Muscle layer of duodenum (tissue), 2 donors: ENCODE measurements around the gene CFAP47.
"Not testable (repeated sequence)": the region's sequence is repeated elsewhere in the genome, so short reads cannot be mapped to it uniquely, and the experiment has no call there.

Source experiments
- H3K27ac ChIP-seq: one replicate; pipeline ENCODE4 v1.7.0; 2013; ENCODE audit warnings: mild to moderate bottlenecking, low read length
- H3K27me3 ChIP-seq: one replicate; pipeline ENCODE4 v1.7.0; 2013; ENCODE audit warnings: low read depth, mild to moderate bottlenecking, control low read depth, low read length
- H3K36me3 ChIP-seq, 2 donors: one replicate each; pipeline ENCODE4 v1.7.0; 2013; ENCODE audit warnings: low read length in 2 of 2, control low read depth in 1 of 2, mild to moderate bottlenecking in 1 of 2; ENCODE audit not compliant: insufficient read depth in 2 of 2, control insufficient read depth in 1 of 2
- H3K4me1 ChIP-seq, 2 donors: one replicate each; pipeline ENCODE4 v1.7.0; 2013; ENCODE audit warnings: low read length in 2 of 2, mild to moderate bottlenecking in 2 of 2, control low read depth in 1 of 2, moderate library complexity in 1 of 2; ENCODE audit not compliant: insufficient read depth in 2 of 2, control insufficient read depth in 1 of 2
- H3K4me3 ChIP-seq, 2 donors: one replicate each; pipeline ENCODE4 v1.7.0; 2013; ENCODE audit warnings: low read length in 2 of 2, low read depth in 1 of 2, mild to moderate bottlenecking in 1 of 2
- H3K9me3 ChIP-seq, 2 donors: one replicate each; pipeline ENCODE4 v1.7.0; 2013; ENCODE audit warnings: low read length in 2 of 2, control low read depth in 1 of 2, mild to moderate bottlenecking in 1 of 2; ENCODE audit not compliant: control insufficient read depth in 1 of 2
- donor health status: healthy.

The CFAP47 gene

DNA sequence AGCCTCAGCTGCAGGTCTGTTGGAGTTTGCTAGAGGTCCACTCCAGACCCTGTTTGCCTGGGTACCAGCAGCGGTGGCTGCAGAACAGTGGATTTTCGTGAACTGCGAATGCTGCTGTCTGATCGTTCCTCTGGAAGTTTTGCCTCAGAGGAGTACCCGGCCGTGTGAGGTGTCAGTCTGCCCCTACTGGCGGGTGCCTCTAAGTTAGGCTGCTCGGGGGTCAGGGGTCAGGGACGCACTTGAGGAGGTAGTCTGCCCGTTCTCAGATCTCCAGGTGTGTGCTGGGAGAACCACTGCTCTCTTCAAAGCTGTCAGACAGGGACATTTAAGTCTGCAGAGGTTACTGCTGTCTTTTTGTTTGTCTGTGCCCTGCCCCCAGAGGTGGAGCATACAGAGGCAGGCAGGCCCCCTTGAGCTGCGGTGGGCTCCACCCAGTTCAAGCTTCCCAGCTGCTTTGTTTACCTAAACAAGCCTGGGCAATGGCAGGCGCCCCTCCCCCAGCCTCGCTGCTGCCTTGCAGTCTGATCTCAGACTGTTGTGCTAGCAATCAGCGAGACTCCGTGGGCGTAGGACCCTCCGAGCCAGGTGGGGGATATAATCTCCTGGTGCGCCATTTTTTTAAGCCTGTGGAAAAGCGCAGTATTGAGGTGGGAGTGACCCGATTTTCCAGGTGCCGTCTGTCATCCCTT is 315.4 kb downstream of the CFAP47 start:
- not testable (repeated sequence) for H3K36me3 ChIP-seq, H3K4me3 ChIP-seq, H3K27me3 ChIP-seq, H3K9me3 ChIP-seq, H3K27ac ChIP-seq, H3K4me1 ChIP-seq

DNA sequence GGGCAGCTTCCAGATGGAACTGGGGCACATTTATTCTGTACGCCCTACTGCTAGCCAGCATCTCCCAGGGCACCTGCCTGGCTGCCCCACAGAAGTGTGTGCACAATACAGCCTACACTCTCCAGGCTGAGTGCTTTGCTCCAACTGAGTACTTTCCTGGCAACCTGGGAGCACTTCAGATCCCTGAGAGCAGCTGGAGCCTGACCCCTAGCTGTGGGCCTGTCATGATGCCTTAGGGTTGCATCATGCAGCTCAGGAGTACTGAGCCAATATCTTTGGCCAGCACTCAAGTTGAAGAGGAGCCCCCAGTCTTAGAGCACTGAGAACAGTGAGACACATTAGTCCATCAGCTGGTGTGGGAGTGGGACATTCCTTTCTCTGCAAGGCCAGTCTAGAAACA is 321.9 kb downstream of the CFAP47 start:
- H3K27me3 ChIP-seq = no peaks in the 10 kb centered on the region
- H3K36me3 ChIP-seq = no peaks in the 10 kb centered on the region
- no peak overlapping the region for H3K27ac ChIP-seq
- no peaks in the 10 kb centered on the region for H3K9me3 ChIP-seq
- no peaks in the 10 kb centered on the region for H3K4me1 ChIP-seq
- H3K4me3 ChIP-seq = no peak overlapping the region

DNA sequence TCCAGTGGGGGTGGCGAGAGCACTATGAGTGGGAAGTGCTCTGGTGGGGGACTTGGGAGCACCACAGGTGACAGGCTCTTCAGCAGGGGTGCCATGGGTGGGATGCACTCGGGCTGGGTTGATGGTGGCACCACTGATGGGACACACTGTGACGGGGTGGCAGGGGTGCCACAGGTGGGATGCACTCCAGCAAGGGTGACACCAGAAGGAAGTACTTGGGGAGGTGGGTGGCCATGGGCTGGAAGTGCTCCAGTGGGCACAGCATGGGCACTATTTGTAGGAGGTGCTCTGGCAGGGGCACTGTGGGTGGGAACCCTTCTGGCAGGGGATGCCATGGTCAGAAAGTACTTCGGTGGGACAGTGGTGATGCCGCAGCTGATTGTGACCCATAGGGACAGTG is 346.6 kb downstream of the CFAP47 start:
- Histone ChIP-seq H3K27ac (no peak overlapping the region), H3K9me3 (peaks cover 0 to 3% of the 10 kb centered on the region in 2 donors), H3K4me3 (no peak overlapping the region)

DNA sequence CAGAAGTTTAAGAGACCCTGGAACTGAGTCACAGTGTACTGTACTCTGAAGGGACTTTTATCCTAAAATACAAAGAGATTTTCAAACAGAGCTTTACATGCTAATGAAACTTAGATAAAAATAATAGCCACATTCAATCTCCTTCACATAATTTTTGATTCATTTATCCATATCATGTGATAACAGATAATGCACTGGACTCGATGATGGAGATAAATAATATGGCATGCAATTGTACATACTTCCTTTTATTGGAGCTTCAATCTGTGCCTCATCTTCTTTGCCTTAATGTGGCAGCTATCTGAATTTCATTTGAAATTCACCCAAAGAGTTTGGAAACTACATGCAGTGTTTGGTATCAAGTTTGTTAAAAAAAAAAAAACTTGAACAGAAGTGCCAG is 390.6 kb downstream of the CFAP47 start:
- no peaks in the 10 kb centered on the region for H3K4me1 ChIP-seq
- H3K27ac ChIP-seq = no peak overlapping the region
- H3K36me3 ChIP-seq = no peaks in the 10 kb centered on the region
- H3K9me3 ChIP-seq = no peaks in the 10 kb centered on the region
- no peak overlapping the region for H3K4me3 ChIP-seq
- H3K27me3 ChIP-seq = no peaks in the 10 kb centered on the region

More for the DNA sequence above, 346.6 kb downstream of the CFAP47 start:
- H3K36me3 ChIP-seq = no peaks in the 10 kb centered on the region
- no peaks in the 10 kb centered on the region for H3K4me1 ChIP-seq
- no peaks in the 10 kb centered on the region for H3K27me3 ChIP-seq

DNA sequence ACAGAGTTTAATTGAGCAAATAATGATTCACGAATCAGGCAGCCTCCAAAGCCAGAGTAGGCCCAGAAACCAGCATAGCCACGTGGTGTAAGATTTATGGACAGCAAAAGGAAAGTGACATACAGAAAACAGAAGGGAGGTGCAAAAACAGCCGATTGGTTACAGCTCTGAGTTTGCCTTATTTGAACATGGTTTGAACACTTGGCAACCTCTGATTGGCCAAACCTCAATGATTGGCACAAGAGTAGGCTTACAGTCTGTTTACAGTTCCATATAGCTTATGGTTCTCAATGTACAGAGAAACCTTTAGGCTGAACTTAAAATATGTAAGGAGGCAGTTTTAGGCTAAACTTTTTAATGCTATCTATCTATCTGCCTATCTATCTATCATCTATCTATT is 394.8 kb downstream of the CFAP47 start:
- H3K9me3 ChIP-seq = no peaks in the 10 kb centered on the region
- no peak overlapping the region for H3K27ac ChIP-seq
- no peaks in the 10 kb centered on the region for H3K36me3 ChIP-seq
- H3K27me3 ChIP-seq = no peaks in the 10 kb centered on the region
- no peaks in the 10 kb centered on the region for H3K4me1 ChIP-seq
- no peak overlapping the region for H3K4me3 ChIP-seq

DNA sequence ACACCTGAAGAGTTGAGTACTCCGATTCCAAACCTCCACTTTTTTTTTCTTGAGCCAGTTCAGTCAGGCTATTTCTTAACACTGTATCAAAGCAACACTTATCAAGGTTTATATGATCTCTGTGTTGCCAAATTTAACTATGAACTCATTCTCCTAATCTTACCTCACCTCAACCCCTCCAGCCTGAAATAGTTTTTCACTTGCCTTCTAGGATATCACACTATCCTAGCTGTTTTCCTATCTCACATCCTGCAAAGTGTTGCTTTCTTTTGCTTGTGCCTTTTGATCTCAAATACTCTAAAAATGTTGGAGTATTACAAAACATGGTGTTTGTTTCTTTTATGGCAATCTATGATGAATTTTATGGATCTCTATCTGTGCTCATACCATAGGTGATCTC is 415.0 kb downstream of the CFAP47 start:
- Histone ChIP-seq H3K9me3 (no peaks in the 10 kb centered on the region), H3K36me3 (no peaks in the 10 kb centered on the region), H3K4me3 (no peak overlapping the region)

DNA sequence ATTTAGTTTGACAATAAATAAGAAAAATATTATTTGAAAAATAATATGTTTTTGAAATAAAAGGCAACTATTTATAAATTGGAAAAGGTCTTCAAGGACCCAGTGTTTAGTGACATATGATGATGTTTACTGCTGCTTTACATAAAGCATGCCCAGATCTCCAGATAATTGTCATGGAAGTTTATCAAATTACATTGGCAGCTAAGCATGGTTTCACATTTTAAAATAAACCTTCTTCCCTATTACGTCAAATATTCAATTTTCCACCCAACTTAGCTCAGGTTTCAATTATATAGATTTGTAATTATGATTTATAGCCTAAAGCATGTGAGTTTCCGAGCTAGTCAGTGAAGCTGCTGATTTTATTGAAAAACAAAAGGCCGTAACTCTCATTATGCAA is 417.2 kb downstream of the CFAP47 start:
- H3K4me1 ChIP-seq = no peaks in the 10 kb centered on the region
- H3K36me3 ChIP-seq = no peaks in the 10 kb centered on the region
- H3K9me3 ChIP-seq = no peaks in the 10 kb centered on the region
- no peak overlapping the region for H3K4me3 ChIP-seq
- H3K27ac ChIP-seq = no peak overlapping the region
- no peaks in the 10 kb centered on the region for H3K27me3 ChIP-seq

More for the DNA sequence above, 415.0 kb downstream of the CFAP47 start:
- Histone ChIP-seq H3K27ac (no peak overlapping the region), H3K4me1 (no peaks in the 10 kb centered on the region), H3K27me3 (no peaks in the 10 kb centered on the region)

DNA sequence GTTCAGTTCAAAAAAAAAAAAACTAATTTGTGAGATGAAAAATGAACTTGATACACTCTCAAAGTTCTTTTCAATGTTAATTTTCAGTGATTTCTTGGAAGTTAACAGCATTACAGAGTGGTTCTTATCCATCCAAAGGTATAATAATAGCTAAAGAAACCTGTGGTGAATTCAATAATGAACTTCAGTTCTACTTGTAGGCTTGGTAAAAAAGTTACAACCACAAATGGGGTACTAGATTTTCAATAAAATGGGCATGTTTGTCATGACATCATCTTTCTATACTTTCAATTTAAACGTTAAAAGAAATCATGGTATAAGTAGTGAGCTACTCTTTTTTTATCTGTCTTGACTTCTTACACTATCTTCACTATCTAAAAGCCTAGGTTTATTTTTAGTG is 424.8 kb downstream of the CFAP47 start:
- Histone ChIP-seq H3K4me3 (no peak overlapping the region), H3K27me3 (no peaks in the 10 kb centered on the region), H3K9me3 (no peaks in the 10 kb centered on the region), H3K27ac (no peak overlapping the region), H3K36me3 (no peaks in the 10 kb centered on the region), H3K4me1 (no peaks in the 10 kb centered on the region)

DNA sequence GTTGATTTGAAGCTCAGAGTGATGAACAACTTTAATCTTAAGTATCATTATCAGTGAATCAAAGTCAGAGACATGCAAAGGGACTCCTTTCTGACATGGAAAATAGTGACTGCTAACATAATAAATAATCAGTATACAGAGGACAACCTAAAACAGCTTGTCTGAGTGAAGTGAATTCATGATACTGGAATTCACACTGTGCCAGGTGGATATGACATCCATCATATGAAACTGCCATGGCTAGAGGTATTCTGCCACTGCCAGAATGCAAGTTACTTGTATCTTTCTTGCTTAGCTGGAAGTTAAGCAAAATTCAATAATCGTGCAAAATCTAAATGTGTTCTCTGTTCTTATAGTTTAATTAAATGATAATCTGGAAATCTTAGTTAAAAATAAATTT is 429.0 kb downstream of the CFAP47 start:
- Histone ChIP-seq H3K4me1 (no peaks in the 10 kb centered on the region), H3K27ac (no peak overlapping the region), H3K27me3 (no peaks in the 10 kb centered on the region), H3K4me3 (no peak overlapping the region), H3K9me3 (no peaks in the 10 kb centered on the region), H3K36me3 (no peaks in the 10 kb centered on the region)

DNA sequence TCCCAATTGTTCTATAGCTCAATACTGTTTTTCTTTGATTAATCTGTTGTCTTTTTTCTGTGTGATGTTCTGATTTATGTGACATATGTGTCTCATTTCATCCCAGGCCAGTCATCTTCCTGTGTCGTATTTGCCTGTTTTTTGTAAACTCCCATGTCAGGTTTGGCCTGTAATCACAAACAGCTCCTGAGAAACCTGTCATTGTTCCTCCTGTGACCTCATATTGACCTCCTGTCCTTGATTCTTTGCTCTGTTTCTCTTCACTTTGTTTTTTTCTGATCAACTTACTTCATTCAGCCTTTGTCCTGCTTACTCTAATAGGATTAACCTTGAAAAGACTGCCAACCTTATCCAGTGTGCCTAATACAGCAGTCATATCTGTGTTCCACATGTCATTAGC is 438.3 kb downstream of the CFAP47 start:
- Histone ChIP-seq H3K27ac (no peak overlapping the region), H3K4me3 (no peak overlapping the region), H3K4me1 (no peaks in the 10 kb centered on the region), H3K9me3 (peaks cover 0 to 5% of the 10 kb centered on the region in 2 donors), H3K36me3 (no peaks in the 10 kb centered on the region), H3K27me3 (no peaks in the 10 kb centered on the region)

DNA sequence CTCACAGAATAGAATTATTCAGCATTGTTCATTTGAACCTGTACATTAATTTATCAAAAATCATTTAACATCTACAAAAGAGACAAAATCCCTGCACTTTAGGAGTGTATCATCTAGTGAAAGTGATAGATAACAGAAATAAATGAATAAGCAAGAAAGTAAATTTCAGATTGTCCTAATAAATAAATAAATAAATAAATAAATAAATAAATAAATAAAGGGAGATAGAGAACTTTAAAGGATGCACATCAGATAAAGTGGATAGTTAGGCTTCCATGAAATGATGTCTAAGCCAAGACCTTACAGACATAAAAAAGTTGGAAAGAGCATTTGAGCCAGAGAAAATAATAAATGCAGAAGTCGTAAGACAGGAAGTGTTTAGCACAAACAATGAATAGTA is 444.7 kb downstream of the CFAP47 start:
- peaks cover 0 to 5% of the 10 kb centered on the region in 2 donors for H3K9me3 ChIP-seq
- no peaks in the 10 kb centered on the region for H3K4me1 ChIP-seq

DNA sequence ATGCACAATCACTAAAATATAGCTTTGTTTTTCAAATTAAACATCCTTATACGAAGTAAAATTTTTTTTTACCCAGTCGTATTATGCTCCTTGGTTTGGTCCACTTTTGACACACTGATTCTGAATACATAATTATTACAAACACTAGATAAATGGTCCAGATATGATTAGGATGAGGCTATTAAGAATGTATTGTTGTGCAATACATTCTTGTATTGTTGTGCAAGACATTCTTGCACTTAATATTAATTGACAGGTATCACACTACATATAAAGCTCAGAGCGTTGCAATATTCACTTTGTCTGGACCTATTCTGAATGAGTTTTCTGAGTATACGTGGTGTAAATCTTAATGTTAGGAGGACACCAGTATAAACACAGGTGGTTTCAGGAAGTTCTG is 464.0 kb downstream of the CFAP47 start:
- Histone ChIP-seq H3K36me3 (no peaks in the 10 kb centered on the region), H3K27ac (no peak overlapping the region), H3K4me1 (no peaks in the 10 kb centered on the region), H3K27me3 (no peaks in the 10 kb centered on the region), H3K4me3 (no peak overlapping the region), H3K9me3 (no peaks in the 10 kb centered on the region)

More for the DNA sequence above, 444.7 kb downstream of the CFAP47 start:
- H3K4me3 ChIP-seq = no peak overlapping the region
- no peaks in the 10 kb centered on the region for H3K36me3 ChIP-seq
- H3K27me3 ChIP-seq = no peaks in the 10 kb centered on the region
- no peak overlapping the region for H3K27ac ChIP-seq
